ENCODE results near the gene CALY.
A peak's percentile ranks its signal among the peaks of the same experiment; 100 is the strongest.

CALY gene, protein sequence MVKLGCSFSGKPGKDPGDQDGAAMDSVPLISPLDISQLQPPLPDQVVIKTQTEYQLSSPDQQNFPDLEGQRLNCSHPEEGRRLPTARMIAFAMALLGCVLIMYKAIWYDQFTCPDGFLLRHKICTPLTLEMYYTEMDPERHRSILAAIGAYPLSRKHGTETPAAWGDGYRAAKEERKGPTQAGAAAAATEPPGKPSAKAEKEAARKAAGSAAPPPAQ

DNA sequence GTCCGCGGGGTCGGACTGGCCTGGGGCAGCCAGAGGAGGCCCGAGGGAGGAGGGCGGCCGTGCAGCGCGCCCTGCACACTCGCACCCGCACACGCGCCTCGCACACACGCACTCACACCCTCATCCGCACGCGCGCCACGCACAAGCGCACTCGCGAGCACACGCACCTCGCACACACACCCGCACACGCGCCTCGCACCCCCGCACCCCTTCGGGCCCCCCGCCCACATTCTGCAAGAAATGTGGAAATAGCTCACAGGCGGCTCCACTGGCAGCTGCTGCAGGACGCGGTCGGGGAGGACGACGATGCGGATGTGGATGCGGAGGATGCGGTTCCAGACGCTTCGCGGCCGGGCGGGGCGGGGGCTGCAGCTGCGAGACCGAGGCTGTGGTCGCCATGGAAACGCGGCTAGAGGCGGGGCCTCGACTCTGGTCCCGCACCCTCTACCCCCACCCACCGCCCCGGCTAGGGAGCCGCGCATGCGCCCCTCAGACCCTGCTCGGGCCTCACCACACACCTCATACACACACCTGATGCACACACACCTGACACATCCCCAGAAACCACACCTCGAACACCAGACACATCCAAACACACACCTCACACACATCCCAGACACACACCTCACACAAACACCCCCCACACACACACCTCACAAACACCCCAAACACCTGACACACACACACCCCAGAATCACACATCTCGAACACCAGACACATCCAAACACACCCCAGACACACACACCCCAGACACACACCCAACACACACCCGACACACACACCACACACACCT, at the start of gene CALY:
TSS of gene CALY (minus strand) at position 320 of the 793 bp plus-strand sequence. CDS start 7,907 bp downstream, outside the sequence.
- H3K4me3 ChIP-seq (replicated peaks in 1 of 2; ENCODE audit: low read depth in 2 of 2, low read length in 2 of 2) = peak within 1 kb of the TSS; percentile 32 to 40
- no peak for DNase-seq (ENCODE audit: low read depth in 2 of 2)

DNA sequence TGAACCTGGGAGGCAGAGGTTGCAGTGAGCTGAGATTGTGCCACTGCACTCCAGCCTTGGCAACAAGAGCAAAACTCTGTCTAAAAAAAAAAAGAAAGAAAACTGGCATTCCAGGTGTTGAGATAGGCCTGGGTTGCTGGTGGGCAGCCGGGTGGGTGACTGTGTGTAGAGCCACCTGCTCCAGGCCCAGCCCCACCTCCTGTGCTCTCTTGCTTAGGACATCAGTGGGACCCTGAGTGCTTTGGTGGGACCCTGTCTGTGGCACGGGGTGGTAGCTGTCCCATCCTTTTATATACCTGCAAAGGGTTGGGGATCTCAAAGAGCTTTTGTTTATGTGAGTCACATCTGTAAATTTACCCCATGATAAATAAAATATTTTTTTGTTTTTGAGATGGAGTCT, 48.5 kb upstream of the CALY start:
- DNase-seq (ENCODE audit: low read depth in 2 of 2) = no peak
- TF ChIP-seq, protein P1, sequence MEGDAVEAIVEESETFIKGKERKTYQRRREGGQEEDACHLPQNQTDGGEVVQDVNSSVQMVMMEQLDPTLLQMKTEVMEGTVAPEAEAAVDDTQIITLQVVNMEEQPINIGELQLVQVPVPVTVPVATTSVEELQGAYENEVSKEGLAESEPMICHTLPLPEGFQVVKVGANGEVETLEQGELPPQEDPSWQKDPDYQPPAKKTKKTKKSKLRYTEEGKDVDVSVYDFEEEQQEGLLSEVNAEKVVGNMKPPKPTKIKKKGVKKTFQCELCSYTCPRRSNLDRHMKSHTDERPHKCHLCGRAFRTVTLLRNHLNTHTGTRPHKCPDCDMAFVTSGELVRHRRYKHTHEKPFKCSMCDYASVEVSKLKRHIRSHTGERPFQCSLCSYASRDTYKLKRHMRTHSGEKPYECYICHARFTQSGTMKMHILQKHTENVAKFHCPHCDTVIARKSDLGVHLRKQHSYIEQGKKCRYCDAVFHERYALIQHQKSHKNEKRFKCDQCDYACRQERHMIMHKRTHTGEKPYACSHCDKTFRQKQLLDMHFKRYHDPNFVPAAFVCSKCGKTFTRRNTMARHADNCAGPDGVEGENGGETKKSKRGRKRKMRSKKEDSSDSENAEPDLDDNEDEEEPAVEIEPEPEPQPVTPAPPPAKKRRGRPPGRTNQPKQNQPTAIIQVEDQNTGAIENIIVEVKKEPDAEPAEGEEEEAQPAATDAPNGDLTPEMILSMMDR (IDR thresholded peaks at IDR 0.05; ENCODE audit: low read depth, low read length) = no peak
- H3K4me3 ChIP-seq (replicated peaks in 1 of 2; ENCODE audit: low read depth in 2 of 2, low read length in 2 of 2) = no peak overlapping the region

More for the DNA sequence above, at the start of gene CALY:
- TF ChIP-seq, protein P1 (IDR thresholded peaks at IDR 0.05; ENCODE audit: low read depth, low read length) = no peak

DNA sequence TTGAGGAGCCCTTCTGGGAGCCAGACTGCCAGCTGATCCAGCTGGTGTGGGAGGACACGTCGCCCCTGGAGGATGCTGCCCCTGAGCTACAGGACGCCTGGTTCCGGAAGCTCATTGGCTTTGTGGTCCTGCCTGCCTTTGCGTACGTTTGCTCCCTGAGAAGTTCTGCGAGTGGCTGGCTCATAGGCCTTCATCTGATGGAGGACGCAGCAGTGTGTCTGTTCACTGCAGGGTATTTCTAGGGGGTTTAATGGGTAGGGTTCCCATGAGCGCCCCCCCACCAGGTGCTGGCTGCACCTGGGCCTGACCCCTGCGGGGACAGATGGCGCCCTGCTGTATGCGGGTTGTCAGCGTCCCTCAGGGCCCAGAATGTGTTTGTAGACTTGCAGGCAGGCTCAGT, 47.4 kb upstream of the CALY start:
- TF ChIP-seq, protein P1 (IDR thresholded peaks at IDR 0.05; ENCODE audit: low read depth, low read length) = no peak
- H3K4me3 ChIP-seq (replicated peaks in 1 of 2; ENCODE audit: low read depth in 2 of 2, low read length in 2 of 2) = no peak overlapping the region
- DNase-seq (ENCODE audit: low read depth in 2 of 2) = no peak

DNA sequence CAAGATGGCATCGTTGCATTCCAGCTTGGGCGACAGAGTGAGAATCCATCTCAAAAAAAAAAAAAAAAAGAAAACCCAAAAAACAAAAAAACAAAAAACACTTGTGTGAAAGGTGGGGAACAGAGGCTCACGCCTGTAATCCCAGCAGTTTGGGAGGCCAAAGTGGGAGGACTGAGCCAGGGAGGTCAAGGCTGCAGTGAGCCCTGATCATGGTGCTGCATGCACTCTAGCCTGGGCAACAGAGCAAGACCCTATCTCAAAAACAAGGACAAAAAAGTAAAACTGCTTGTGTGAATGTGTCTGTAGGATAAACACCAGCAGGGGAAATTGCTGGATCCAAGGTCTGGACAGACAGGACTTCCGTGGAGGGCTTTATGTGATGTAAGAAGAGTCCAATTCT, 46.9 kb upstream of the CALY start:
- TF ChIP-seq, protein P1 (IDR thresholded peaks at IDR 0.05; ENCODE audit: low read depth, low read length) = no peak
- DNase-seq (ENCODE audit: low read depth in 2 of 2) = no peak
- H3K4me3 ChIP-seq (replicated peaks in 1 of 2; ENCODE audit: low read depth in 2 of 2, low read length in 2 of 2) = no peak overlapping the region

DNA sequence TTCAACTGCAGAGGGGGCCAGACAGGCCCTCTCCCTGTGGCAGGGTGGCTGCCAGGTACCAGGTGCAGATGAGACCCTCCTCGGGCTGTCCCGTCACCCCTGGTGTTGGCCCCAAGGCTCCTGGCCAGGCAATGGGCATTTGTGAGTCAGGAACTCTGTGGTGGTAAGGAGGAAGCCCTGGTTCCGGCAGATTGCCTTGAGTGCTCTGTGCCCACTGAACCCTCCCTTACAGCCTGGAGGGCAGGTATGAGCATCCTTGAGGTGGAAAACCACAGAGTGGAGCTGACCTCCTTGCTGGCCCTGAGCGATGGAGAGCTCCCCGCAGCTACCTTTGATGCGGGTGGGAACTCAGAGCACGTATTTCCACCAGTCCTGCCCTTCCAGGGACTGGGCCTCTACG, 44.3 kb upstream of the CALY start:
- no peak overlapping the region for H3K4me3 ChIP-seq (replicated peaks in 1 of 2; ENCODE audit: low read depth in 2 of 2, low read length in 2 of 2)
- TF ChIP-seq, protein P1 (IDR thresholded peaks at IDR 0.05; ENCODE audit: low read depth, low read length) = no peak
- DNase-seq (ENCODE audit: low read depth in 2 of 2) = no peak

DNA sequence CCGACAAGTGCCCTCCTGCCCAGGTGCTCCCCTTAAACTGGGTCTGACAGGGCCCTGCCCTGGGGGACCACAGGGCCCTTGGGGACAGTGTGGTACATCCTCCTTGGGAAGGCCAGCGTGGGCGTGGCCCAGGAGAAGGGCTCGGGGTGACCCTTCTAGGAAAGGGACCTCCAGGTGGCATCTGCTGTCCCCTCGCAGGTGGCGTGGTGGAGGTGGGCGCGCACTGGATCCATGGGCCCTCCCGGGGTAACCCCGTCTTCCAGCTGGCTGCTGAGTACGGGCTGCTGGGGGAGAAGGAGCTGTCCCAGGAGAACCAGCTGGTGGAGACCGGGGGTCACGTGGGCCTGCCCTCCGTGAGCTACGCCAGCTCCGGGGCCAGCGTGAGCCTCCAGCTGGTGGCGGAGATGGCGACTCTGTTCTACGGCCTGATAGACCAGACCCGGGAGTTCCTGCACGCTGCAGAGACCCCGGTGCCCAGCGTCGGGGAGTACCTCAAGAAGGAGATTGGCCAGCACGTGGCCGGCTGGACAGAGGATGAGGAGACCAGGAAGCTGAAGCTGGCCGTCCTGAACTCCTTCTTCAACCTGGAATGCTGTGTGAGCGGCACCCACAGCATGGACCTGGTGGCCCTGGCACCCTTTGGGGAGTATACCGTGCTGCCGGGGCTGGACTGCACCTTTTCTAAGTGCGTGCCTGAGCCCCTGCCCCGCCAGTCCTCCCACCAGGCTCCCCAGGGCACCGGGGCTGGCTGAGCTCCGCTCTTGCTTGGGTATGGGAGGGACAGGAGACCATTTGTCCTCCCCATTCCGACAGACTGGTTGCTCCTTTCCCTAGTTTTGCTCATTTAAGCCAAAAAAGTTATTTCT, 43.3 kb upstream of the CALY start:
- H3K4me3 ChIP-seq (replicated peaks in 1 of 2; ENCODE audit: low read depth in 2 of 2, low read length in 2 of 2) = peak overlapping the region; percentile 51 to 54
- no peak for DNase-seq (ENCODE audit: low read depth in 2 of 2)
- TF ChIP-seq, protein P1 (IDR thresholded peaks at IDR 0.05; ENCODE audit: low read depth, low read length) = no peak

Data from cardiac fibroblast (primary cell).